HepG2 (cell line): Measurements from ENCODE around the gene LRRC74B. TPM values are rescaled to one million over a fixed set of nuclear protein-coding genes. Genes with fewer than 3 reads are reported as not detected.

Experiments used
- ATAC-seq: fragments of 200-7000 bp; cut with Tn5 transposase; 3 replicates; pipeline ENCODE4 v1.9.1; 2020; ENCODE audit warnings: mild to moderate bottlenecking, moderate library complexity
- BruUV-seq: library from RNA; stranded (reverse); fragments of 400-500 nt; replicated peaks from 2 replicates; lab custom pipeline; 2021; lab: Mats Ljungman, UMichigan
- CTCF ChIA-PET: fragments of 300-600 bp; formaldehyde crosslinking; extraction: SDS; loops from one replicate; lab custom pipeline; 2021; ENCODE audit warnings: low total read pairs, inconsistent platforms, low intra/inter-chr PET ratio; lab: Yijun Ruan, JAX
- POLR2A ChIA-PET: fragments of 350-600 bp; sonication (Branson Sonifier 250); formaldehyde crosslinking; loops from one replicate; lab custom pipeline; 2020; ENCODE audit warnings: antibody characterized with exemption, inconsistent platforms; lab: Yijun Ruan, JAX
- DNase-seq: peaks from one replicate; pipeline ENCODE4 v3.0.0-alpha.2; 2015; ENCODE audit warnings: low spot score
- FAIRE-seq: peaks from 3 replicates; lab custom pipeline; 2011; peaks lifted over from hg19 to GRCh38; lab: Jason Lieb, UNC
- H2AFZ ChIP-seq: one replicate; pipeline ENCODE4 v1.6.1; 2011; ENCODE audit warnings: low read length, inconsistent platforms
- H3K27ac ChIP-seq: fragments of 300-600 bp; 3 replicates; pipeline ENCODE4 v1.8.0; 2011; ENCODE audit warnings: mixed run types, mild to moderate bottlenecking, mixed read lengths, low read length, inconsistent platforms; ENCODE audit not compliant: insufficient read depth; ENCODE audit errors: extremely low read length
- H3K27me3 ChIP-seq, 2 experiments: fragments of 200-600 bp in 1 of 2; 2 replicates in 1 of 2; 3 replicates in 1 of 2; pipeline versions ENCODE4 v1.6.0 to v1.8.0; 2011; ENCODE audit warnings: low read length in 2 of 2, mild to moderate bottlenecking in 2 of 2, moderate library complexity in 2 of 2, inconsistent platforms in 1 of 2; ENCODE audit not compliant: insufficient read depth in 2 of 2, control insufficient read depth in 1 of 2
- H3K36me3 ChIP-seq, 2 experiments: fragments of 200-600 bp in 1 of 2; replicated peaks in 1 of 2; 2 replicates in 1 of 2; 3 replicates in 1 of 2; pipeline versions ENCODE4 v1.5.1 to v1.8.0; 2011; ENCODE audit warnings: low read length in 2 of 2, inconsistent platforms in 1 of 2; ENCODE audit not compliant: insufficient read depth in 2 of 2, control insufficient read depth in 1 of 2
- H3K4me1 ChIP-seq: 2 replicates; pipeline ENCODE4 v1.5.1; 2012; ENCODE audit warnings: low read length, inconsistent platforms; ENCODE audit not compliant: insufficient read depth
- H3K4me2 ChIP-seq: 2 replicates; pipeline ENCODE4 v1.6.0; 2011; ENCODE audit warnings: low read depth, low read length, inconsistent platforms
- H3K4me3 ChIP-seq, 3 experiments: fragments of 200-600 bp in 1 of 3; sonication (generic), shearing (Covaris generic) in 1 of 3; replicated peaks in 1 of 3; 2 replicates each; pipeline ENCODE4 v1.5.1; 2011 to 2016; ENCODE audit warnings: low read length in 3 of 3, inconsistent platforms in 2 of 3, low read depth in 2 of 3, mild to moderate bottlenecking in 2 of 3, control low read depth in 1 of 3, mixed read lengths in 1 of 3; ENCODE audit not compliant: insufficient read depth in 1 of 3
- H3K79me2 ChIP-seq: one replicate; pipeline ENCODE4 v1.6.1; 2011; ENCODE audit warnings: low read length, inconsistent platforms; ENCODE audit not compliant: insufficient read depth
- H3K9ac ChIP-seq: 2 replicates; pipeline ENCODE4 v1.6.0; 2011; ENCODE audit warnings: mild to moderate bottlenecking, low read depth, low read length, inconsistent platforms; ENCODE audit not compliant: insufficient read depth
- H3K9me3 ChIP-seq: 2 replicates; pipeline ENCODE4 v1.5.1; 2012; ENCODE audit warnings: mild to moderate bottlenecking, low read length
- H4K20me1 ChIP-seq: 2 replicates; pipeline ENCODE4 v1.6.0; 2011; ENCODE audit warnings: inconsistent platforms, mild to moderate bottlenecking, low read length, moderate library complexity; ENCODE audit not compliant: insufficient read depth
- AGO1 ChIP-seq: fragments of 200-400 bp; formaldehyde crosslinking; IDR thresholded peaks from 2 replicates; pipeline ENCODE4 v1.6.1; 2017; ENCODE audit warnings: mild to moderate bottlenecking, low read depth, low read length, moderate library complexity; ENCODE audit not compliant: poor library complexity, severe bottlenecking
- AKAP8 ChIP-seq: sonication (generic); formaldehyde crosslinking; IDR thresholded peaks from 2 replicates; pipeline ENCODE4 v1.5.1; 2020; ENCODE audit warnings: mild to moderate bottlenecking, missing genetic modification reagents
- HOXA5 ChIP-seq: sonication (generic); formaldehyde crosslinking; IDR thresholded peaks from 2 replicates; pipeline ENCODE4 v1.4.0; 2020; ENCODE audit warnings: missing genetic modification reagents
- MYC ChIP-seq: sonication (generic); formaldehyde crosslinking; IDR thresholded peaks from 2 replicates; pipeline ENCODE4 v1.9.0; 2021; ENCODE audit warnings: missing genetic modification reagents, borderline replicate concordance
- POLR2G ChIP-seq: fragments of 200-400 bp; formaldehyde crosslinking; IDR thresholded peaks from 2 replicates; pipeline ENCODE4 v1.6.1; 2018; ENCODE audit warnings: mild to moderate bottlenecking, low read depth, low read length, moderate library complexity
- RBFOX2 ChIP-seq: fragments of 200-400 bp; formaldehyde crosslinking; IDR thresholded peaks from 2 replicates; pipeline ENCODE4 v1.6.1; 2017; ENCODE audit warnings: low read depth, mild to moderate bottlenecking, low read length
- TCF12 ChIP-seq, 2 experiments: fragments of 450-650 bp in 1 of 2; sonication (generic) in 1 of 2; formaldehyde crosslinking in 1 of 2; IDR thresholded peaks; 2 replicates each; pipeline versions ENCODE4 v1.6.1 to v1.8.0; 2017 to 2022; ENCODE audit warnings: antibody characterized with exemption in 1 of 2, mild to moderate bottlenecking in 1 of 2, missing genetic modification reagents in 1 of 2, moderate library complexity in 1 of 2
- ZNF354B ChIP-seq: sonication (generic); formaldehyde crosslinking; IDR thresholded peaks from 2 replicates; pipeline ENCODE4 v1.8.0; 2022; ENCODE audit warnings: mild to moderate bottlenecking, missing genetic modification reagents
- ZNF556 ChIP-seq: sonication (generic); formaldehyde crosslinking; IDR thresholded peaks from 2 replicates; pipeline ENCODE4 v1.4.0; 2020; ENCODE audit warnings: mild to moderate bottlenecking, missing genetic modification reagents, borderline replicate concordance
- ZNF557 ChIP-seq: sonication (generic); formaldehyde crosslinking; IDR thresholded peaks from 2 replicates; pipeline ENCODE4 v1.4.0; 2020; ENCODE audit warnings: missing genetic modification reagents
- ZNF605 ChIP-seq: sonication (generic); formaldehyde crosslinking; IDR thresholded peaks from 2 replicates; pipeline ENCODE4 v1.8.0; 2022; ENCODE audit warnings: mild to moderate bottlenecking, missing genetic modification reagents
- ZNF660 ChIP-seq: sonication (generic); formaldehyde crosslinking; IDR thresholded peaks from 2 replicates; pipeline ENCODE4 v1.5.1; 2020; ENCODE audit warnings: mild to moderate bottlenecking, low read depth, missing genetic modification reagents, borderline replicate concordance
- WGBS: methylation state at CpG from one replicate; pipeline ENCODE4 v1.1.6; 2017; ENCODE audit warnings: low lambda C conversion rate; 5-methylcytosine and 5-hydroxymethylcytosine counted together
- in situ Hi-C: cut with HindIII; loops from 2 replicates; pipeline ENCODE4 v1.10.0; 2017; ENCODE audit warnings: low pct_unique_long_range_greater_than_20kb; ENCODE audit not compliant: extremely low pct_ligation_motif_present
- intact Hi-C: fragments of 100-400 bp; cut with micrococcal nuclease; formaldehyde crosslinking; loops from one replicate; pipeline ENCODE4 v1.10.0; 2022; ENCODE audit not compliant: unreplicated experiment
- polyA plus RNA-seq, 8 experiments: library from polyadenylated mRNA; depleted of rRNA in 3 of 8; stranded (reverse) in 7 of 8; unstranded in 1 of 8; fragments of >200 nt; fragmentation: Illumina TruSeq in 4 of 8; extraction: Trizol in 4 of 8; gene quantifications; 2 replicates each; pipeline versions ENCODE4 v1.2.1 to v1.2.3, GENCODE V29; 2011 to 2016; ENCODE audit warnings: low read depth in 4 of 8, missing spikeins in 1 of 8, mixed read lengths in 1 of 8; ENCODE audit not compliant: insufficient read depth in 1 of 8
- total RNA-seq, 5 experiments: library from RNA; depleted of rRNA; stranded (reverse); fragments of >200 nt; fragmentation: Illumina TruSeq; extraction: Trizol; gene quantifications; 2 replicates each; pipeline ENCODE4 v1.2.3, GENCODE V29; 2016; ENCODE audit warnings: low read depth in 1 of 5
- TF ChIP-seq, protein P1 (sequence below): sonication (generic); formaldehyde crosslinking; IDR thresholded peaks from 2 replicates; pipeline ENCODE4 v1.4.0; 2020; ENCODE audit warnings: mild to moderate bottlenecking, missing genetic modification reagents
- TF ChIP-seq, protein P2 (sequence below): sonication (generic); formaldehyde crosslinking; IDR thresholded peaks from 2 replicates; pipeline ENCODE4 v1.8.1; 2023; ENCODE audit warnings: mild to moderate bottlenecking, inconsistent platforms, moderate library complexity, missing genetic modification reagents, borderline replicate concordance

The LRRC74B gene
- total and polyA plus RNA-seq, 2 of the 13 experiments (the other 11 are each of a cell fraction or from before 2014, with no cell fraction given): not detected

DNA sequence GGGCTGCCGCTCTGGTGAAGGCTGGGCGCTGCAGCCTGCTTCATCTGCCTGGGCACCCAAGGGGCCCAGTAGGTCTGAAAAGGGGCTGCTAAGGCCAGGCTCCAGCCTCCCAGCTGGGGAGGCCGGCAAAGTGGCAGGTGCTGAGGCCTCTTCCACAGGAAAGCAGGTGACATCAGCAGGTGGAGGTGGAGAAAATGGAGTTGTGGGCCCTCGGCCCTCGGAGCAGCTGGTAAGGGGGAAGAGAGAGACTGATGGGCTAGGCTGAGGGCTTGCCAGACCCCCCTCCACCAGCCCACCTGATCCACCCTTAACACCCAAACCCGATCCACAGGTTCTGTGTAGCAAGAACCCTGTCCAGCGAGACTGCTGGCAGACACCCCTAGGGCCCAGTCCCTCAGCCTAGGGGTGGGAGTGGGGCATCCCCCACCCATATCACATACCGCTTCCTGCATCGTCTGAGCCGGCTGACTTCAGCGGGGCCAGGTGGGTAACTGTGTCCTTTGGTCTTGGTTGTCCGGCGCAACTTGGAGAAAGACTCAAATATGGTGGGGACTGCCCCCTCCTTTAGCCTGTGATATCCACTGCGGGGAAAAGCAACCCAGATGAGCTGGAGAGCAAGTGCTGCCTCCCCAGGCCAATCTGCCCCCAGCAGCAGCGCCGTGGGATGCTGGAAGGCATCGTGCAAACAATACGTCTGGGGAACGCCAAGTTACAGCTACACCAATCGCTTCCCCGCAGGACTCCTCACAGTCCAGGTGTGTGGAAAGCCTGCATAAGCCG, 45.3 kb upstream of the LRRC74B start:
- CTCF ChIA-PET: no interaction called here
- in situ Hi-C loops: no loop called here
- TF ChIP-seq, protein P1, sequence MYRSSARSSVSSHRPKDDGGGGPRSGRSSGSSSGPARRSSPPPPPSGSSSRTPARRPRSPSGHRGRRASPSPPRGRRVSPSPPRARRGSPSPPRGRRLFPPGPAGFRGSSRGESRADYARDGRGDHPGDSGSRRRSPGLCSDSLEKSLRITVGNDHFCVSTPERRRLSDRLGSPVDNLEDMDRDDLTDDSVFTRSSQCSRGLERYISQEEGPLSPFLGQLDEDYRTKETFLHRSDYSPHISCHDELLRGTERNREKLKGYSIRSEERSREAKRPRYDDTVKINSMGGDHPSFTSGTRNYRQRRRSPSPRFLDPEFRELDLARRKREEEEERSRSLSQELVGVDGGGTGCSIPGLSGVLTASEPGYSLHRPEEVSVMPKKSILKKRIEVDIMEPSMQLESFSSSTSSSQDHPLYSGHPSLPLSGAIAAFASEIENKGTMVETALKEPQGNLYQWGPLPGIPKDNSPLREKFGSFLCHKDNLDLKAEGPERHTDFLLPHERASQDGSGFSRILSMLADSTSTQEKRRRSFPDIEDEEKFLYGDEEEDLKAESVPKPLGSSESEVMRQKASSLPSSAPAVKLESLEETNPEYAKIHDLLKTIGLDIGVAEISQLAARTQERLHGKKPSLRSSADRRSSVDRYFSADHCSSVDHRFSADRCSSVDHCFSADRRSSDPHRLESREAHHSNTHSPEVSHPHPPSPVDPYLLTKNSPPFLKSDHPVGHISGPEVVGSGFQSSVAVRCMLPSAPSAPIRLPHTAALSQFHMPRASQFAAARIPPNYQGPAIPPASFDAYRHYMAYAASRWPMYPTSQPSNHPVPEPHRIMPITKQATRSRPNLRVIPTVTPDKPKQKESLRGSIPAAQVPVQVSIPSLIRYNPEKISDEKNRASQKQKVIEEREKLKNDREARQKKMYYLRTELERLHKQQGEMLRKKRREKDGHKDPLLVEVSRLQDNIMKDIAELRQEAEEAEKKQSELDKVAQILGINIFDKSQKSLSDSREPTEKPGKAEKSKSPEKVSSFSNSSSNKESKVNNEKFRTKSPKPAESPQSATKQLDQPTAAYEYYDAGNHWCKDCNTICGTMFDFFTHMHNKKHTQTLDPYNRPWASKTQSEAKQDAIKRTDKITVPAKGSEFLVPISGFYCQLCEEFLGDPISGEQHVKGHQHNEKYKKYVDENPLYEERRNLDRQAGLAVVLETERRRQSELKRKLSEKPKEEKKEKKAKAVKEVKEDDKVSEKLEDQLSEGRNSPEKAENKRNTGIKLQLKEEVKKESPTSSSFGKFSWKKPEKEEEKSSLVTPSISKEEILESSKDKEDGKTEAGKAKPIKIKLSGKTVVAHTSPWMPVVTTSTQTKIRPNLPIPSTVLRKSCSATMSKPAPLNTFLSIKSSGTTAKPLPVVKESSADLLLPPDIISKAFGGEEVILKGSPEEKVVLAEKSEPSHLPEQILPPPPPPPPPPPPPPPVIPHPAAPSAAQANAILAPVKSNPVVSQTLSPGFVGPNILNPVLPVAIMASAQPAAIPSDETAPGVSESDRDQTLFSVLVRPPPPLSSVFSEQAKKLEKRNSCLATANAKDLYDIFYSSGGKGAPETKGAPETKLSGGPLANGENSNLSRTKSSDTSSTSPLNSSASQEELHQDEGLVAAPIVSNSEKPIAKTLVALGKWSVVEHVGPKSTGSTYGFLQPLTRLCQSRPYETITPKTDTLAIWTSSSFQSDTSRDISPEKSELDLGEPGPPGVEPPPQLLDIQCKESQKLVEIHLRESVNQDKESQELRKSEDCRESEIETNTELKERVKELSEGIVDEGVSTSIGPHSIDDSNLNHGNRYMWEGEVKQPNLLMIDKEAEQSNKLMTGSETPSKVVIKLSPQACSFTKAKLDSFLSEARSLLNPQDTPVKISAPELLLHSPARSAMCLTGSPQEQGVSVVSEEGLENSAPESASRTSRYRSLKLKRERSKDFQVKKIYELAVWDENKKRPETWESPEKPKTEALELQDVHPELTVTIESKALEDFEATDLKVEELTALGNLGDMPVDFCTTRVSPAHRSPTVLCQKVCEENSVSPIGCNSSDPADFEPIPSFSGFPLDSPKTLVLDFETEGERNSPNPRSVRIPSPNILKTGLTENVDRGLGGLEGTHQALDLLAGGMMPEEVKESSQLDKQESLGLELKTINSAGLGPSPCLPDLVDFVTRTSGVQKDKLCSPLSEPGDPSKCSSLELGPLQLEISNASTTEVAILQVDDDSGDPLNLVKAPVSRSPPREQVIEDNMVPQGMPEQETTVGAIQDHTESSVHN (CRISPR knock-in tag): no peak
- TF ChIP-seq MYC (no peak), POLR2G (peak; percentile 50; the same call in 1 of the 2 replicates), AGO1 (peak; percentile 25), AKAP8 (CRISPR knock-in tag) (peak; percentile 31; the same call in 1 of the 2 replicates), HOXA5 (CRISPR knock-in tag) (no peak), ZNF660 (no peak), ZNF556 (CRISPR knock-in tag) (no peak), ZNF605 (CRISPR knock-in tag) (0 out of 2 replicates have a peak, but pooled peaks have one; percentile 39), ZNF354B (CRISPR knock-in tag) (no peak), TCF12 (IDR thresholded peaks at IDR 0.05) (no peak), TCF12 (CRISPR knock-in tag; IDR thresholded peaks at IDR 0.05) (0 out of 2 replicates have a peak, but pooled peaks have one; percentile 19), ZNF557 (no peak), RBFOX2 (peak; percentile 41)
- TF ChIP-seq, protein P2, sequence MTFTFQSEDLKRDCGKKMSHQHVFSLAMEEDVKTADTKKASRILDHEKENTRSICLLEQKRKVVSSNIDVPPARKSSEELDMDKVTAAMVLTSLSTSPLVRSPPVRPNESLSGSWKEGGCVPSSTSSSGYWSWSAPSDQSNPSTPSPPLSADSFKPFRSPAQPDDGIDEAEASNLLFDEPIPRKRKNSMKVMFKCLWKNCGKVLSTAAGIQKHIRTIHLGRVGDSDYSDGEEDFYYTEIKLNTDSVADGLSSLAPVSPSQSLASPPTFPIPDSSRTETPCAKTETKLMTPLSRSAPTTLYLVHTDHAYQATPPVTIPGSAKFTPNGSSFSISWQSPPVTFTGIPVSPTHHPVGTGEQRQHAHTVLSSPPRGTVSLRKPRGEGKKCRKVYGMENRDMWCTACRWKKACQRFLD (CRISPR knock-in tag): no peak

More for the DNA sequence above, 45.3 kb upstream of the LRRC74B start:
- no peaks in the 10 kb centered on the region for H3K27me3 ChIP-seq
- intact Hi-C loops: no loop called here
- BruUV-seq: no TSS peak
- WGBS: 90% methylated on average over 10 of the region's 22 CpGs
- H3K4me2 ChIP-seq: peak overlapping the region; percentile 95
- peaks cover 18% of the 10 kb centered on the region for H3K79me2 ChIP-seq
- H2AFZ ChIP-seq: no peak overlapping the region
- DNase-seq (no peak), ATAC-seq (no peak), FAIRE-seq (no peak)
- H3K36me3 ChIP-seq: peaks cover 8 to 26% of the 10 kb centered on the region in 2 experiments; a peak in 4 of 5 replicates
- no peaks in the 10 kb centered on the region for H3K9me3 ChIP-seq
- peak overlapping the region; percentile 94 for H3K27ac ChIP-seq
- POLR2A ChIA-PET: interaction anchor here (1.8 to 3.3 kb wide), 2 partner anchors 18 to 48 kb away, joined by 8 to 20 read pairs; partner anchors contain the start of gene LZTR1
- peak overlapping the region; percentile 70 to 89 (median 86) for H3K4me3 ChIP-seq
- H4K20me1 ChIP-seq: 0 out of 2 replicates have a peak, but pooled peaks cover 2% of the 10 kb centered on the region
- H3K9ac ChIP-seq: peak overlapping the region; percentile 84
- H3K4me1 ChIP-seq: peaks cover 30% of the 10 kb centered on the region
